Fibroblast of upper back skin (primary cell): ENCODE results near the gene SYT7.

Source experiments
- DNase-seq: peaks from one replicate; pipeline ENCODE4 v3.0.0-alpha.2; 2013

SYT7 gene

DNA sequence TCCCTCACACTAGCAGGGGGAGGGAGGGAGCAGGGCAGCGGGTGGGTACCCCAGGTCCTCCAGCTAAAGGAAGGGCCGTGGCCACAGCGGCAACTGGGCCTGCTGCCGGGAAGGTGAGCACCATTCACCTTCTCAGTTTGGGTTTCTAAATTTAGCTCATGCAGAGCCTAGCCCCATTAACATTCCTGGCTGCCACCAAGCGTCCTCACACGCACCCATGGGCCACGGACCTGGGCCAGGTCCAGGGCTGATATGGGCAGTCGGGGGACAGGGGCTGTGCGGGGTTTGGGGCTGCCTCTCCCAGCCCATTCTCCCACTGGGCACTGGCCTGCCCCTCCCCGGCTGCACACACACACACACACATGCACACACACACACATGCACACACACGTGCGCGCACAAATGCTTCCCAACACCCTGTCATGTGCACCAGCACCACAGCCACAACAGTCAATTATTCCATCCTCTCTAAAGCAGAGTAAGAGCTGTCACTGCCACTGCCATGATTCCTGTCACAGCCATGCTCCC is 28.7 kb downstream of the SYT7 start:
- DNase-seq, result no peak

GRCh38 chr11:61551634-61552033 is 29.2 kb downstream of the SYT7 start:
- no peak for DNase-seq

- no peak for DNase-seq
These were observed 30.1 kb downstream of the SYT7 start for GRCh38 chr11:61550665-61551227.

DNA sequence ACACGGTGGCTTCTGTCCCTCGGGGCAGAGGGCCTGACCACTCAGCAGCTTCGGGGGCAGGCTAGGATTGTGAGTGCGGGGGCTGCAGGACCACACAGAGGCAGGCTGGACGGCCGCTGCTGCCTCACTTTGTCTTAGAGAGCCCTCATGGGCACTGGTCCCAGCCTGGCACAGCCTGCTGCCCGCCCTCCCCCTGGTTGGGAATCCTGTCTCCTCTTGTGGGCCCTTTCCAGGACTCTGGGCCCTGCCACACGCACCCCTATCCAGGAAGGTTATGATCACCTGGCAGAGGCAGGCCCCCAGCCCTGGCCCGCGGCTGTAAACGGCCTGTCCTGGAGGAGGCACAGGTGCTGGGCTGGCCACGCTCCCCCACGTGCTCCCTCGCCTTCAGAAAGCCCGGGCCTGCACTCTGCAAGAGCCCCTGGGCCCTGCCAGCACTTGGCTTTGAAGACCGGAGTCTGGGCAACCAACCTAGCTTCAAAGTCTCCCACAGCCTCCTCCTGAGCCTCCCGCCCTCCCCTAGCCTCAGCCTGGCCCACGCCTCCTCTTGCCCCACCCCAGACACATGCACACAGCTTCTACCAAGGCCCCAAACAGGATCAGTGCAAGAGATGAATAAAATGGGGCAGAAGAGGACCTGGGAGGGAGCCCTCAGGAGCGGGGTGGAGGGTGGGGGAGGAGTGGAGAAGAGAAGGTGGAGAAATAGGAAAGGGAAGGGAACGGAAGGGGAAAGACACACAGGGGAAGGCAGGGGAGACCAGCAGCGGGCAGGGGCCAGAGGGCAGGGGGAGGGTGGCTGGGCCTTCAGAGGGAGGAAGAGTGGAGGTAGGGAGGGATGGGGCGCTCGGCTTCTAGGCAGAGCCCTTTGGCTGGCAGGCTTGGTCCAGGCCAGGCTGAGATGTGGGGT is 31.0 kb downstream of the SYT7 start:
- DNase-seq, result no peak

DNA sequence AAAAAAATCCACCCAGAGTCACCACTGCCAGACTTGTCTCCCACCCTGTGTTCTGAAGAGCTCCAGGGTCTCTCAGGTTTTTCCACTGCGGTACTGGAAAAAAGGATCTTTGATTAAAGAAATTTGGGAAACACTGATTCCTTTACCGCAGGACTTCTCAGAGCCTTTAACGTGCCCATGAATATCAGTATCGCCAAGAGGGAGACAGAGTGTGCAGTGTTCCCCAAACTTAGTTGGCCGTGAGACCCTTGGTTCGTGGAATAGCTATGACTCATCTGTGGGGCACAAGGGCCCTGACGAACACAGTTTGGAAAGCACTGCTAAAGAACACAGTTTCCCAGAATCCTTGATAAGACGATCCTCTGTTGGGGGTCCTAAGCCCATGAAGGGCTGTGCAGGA is 31.7 kb downstream of the SYT7 start:
- DNase-seq, result no peak

DNA sequence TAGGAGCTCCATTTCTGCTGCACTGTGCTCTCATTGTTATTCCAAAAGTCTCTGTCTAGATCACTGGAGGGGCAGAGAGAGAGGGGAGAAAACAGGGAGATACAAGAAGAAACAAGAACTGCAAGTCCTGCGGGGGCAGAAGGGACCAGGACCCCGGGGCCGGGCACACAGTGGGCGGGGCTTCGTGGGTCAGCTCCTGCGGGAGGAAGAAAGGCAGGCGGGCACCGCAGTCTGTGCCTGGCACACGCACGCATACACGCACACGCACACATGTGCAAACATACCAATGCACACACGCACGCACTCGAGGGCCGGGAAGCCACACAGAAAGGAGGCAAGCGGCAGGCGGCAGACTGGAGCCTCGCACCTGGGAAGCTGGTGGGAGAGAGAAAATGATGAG is 33.6 kb downstream of the SYT7 start:
- DNase-seq, result no peak

GRCh38 chr11:61546663-61547062 is 34.2 kb downstream of the SYT7 start:
- DNase-seq, result no peak

DNA sequence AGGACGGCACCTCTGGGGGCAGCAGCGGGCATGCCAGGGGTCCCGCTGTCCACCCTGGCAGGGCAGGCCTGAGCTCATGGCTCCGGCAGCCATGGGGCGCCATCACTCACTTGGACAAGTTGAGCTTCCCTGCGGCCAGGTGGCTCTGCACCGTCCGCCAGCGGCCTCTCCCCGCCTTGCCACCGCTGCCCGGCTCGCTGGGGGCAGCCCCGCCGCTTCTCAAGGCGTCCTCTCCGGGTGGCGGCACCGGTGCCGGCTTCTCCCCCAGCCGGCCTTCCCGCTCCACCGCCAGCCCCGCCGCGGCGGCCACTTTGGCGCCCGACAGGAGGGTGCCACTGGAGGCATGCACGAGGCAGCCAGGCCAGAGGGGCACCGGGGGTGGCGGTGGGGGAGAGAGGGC is 35.0 kb downstream of the SYT7 start:
- no peak for DNase-seq

DNA sequence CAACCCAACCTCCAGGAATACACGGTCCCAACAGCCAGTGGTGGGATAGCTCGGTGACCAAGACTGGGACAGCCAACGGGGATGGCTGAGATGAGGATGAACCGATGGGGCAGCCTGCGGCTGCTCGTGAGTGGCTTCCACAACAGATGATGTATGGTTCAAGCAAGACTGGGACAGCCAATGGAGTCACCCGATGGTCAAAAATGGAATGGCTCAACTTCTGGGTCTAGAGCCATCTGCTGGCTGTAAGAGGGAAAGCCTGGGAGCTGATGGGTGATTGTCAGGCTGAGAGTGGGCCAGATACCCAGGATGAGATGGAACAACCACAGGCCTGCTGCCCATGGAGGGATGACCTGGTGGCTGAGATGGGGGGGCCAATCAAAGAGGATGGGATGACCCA is 35.5 kb downstream of the SYT7 start:
- DNase-seq, result no peak

DNA sequence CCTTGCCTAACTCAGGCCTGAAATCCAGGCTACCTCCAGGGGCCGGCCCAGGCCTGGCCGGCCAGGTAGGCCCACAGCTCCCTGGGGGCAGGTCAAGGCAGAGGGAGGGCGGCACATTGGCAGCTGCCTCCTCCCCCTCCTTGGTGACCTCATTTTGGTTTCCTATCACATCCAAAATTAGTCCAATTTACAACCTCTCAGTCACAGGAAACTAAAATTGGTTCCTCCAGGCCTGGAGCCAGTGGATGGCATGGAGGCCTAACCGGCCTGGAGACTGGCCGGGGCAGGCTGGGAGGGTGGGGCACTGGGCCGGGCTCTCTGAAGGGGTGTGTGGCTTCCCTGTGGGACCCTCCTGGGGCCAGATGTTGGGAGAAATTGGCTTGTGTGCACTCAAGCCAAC is 36.4 kb downstream of the SYT7 start:
- DNase-seq, result no peak

- DNase-seq, result peak; percentile 36
These were observed 37.1 kb downstream of the SYT7 start for GRCh38 chr11:61543606-61544306.

DNA sequence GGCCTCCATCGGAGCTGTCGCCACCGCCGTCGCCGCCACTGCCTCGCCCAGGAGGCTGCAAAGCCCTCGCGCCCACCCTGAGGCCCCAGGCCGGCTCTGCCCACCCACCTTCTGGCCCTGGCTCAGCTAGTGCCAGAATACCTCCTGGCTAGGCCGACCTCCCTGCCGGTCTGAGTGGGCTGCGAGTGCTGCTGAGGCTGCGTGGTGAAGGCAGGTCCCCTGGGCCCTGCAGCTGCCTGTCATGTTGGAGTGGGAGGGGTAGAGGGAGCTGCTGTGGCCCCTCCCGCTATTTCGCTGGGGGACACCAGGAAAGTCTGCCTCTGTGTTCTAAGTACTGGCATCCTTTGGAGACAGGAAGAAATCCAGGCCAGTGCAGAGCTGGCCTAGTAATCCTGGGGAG is 38.2 kb downstream of the SYT7 start:
- no peak for DNase-seq

DNA sequence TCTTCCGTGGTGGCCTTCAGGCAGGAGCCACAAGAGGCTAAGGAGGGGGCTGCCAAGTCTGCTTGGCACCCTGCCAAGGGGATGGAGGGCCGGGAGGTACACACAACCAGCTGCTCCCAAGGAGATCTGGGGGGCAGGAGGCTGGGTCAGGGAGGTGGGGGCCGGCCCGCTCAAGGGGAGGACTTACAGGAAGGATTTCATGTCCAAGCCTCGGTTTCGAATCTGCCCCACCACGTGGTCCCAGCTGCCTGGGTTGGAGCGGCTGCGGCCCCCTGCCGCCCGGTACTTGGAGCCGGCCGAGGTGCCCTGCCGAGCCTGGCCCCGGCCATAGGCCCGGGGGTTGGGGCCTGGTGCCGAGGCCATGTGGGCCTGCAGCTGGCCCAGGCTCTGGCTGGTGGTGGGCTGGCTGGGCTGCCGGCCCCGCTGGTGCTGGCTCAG is 38.8 kb downstream of the SYT7 start:
- DNase-seq, result peak; percentile 1

GRCh38 chr11:61541598-61541997 is 39.3 kb downstream of the SYT7 start:
- peak; percentile 49 for DNase-seq

DNA sequence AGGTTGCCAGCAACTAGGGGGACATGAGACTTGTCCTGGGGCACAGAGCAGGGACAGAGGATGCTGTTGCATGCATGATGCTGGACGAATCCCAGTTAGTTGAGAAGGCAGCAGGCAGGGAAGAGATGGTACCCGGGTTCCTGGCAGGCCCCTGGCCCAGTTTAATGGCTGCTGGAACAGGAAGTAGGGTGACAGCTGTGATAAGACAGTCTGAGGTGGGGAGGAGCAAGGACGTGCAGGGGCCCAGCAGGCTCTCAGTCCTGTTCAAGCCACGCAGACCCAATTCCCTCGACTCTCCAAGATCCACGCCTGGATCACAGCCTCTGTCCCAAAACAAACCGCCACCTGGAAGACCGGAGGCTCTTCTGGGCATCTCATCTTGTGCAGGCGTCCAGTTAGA is 40.3 kb downstream of the SYT7 start:
- no peak for DNase-seq

DNA sequence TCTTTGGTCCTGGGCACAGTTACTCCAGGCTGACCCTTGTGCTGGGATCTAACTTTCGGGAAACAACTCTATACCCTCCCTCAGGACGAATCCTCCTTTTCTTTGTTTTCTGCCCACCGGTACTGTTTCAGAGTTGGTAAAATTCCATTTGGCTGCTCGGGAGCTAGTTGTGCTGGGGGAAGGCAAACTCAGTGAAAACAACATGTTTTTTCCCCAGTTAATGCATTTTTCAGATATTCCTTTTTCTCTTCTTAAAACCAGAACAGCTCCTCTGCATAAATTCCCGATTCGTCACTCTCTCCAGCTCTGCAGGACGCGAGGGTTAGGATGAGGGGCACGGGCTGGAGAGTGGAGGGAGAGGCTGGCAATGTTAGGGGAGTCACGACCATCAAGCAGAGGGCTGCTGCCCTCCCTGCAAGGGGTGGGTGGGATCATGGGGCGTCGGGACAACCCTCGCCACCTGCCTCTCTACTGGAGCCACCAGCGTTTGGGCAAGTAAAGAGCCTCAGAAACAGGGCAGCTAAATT is 41.0 kb downstream of the SYT7 start:
- peak; percentile 20 for DNase-seq

- no peak for DNase-seq
These were observed 41.9 kb downstream of the SYT7 start for GRCh38 chr11:61539006-61539405.

DNA sequence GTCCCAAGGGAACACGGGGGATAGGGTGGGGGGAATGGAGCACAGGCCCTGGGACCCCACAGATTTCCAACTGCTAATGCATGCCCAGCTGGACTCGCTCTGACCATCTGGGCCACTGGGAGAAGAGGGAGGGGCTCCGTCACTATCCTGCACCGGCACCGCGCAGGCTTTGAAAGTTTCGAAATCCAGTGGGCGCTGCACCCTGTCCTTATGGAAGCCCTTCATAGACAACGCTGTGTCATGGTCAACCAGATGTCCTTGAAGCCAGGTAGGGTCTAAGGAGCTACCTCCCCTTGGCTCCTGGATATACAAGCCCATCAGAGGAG is 42.3 kb downstream of the SYT7 start:
- no peak for DNase-seq

DNA sequence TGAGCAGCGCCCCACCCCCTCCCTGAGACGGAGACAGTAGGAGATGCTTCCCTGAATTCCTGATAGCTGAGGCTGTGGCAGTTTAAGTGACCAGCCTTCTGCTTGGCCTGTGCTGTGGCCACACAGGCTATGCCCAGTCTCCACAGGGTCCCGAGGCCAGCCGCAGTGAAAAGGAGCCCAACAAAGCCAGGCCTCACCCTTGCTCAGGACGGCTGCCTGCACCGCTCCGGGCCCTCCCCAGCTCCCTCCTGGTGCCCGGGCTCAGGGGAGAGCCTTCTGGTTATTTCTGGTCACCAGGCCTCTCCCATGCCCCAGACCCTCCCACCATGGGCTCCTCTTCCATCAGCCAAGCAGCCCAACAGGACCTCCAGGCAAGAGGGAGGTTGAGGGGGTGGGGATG is 43.5 kb downstream of the SYT7 start:
- DNase-seq, result no peak

- no peak for DNase-seq
These were observed 44.1 kb downstream of the SYT7 start for GRCh38 chr11:61536676-61537270.

GRCh38 chr11:61535998-61536675 is 44.7 kb downstream of the SYT7 start:
- no peak for DNase-seq
